Smooth muscle cell of bladder (primary cell): Measurements from ENCODE around the gene MXD1. TPM values are rescaled to one million over a fixed set of nuclear protein-coding genes. Genes with fewer than 3 reads are reported as not detected.

Source experiments
- total RNA-seq: library from RNA; depleted of rRNA; stranded (reverse); fragments of >200 nt; gene quantifications from 2 replicates; pipeline ENCODE4 v1.2.3, GENCODE V29; 2014

MXD1 gene
- total RNA-seq, result 5.3 and 5.8 TPM in 2 replicates

GRCh38 chr2:69914950-69915945, at the start of gene MXD1:
TSS of gene MXD1 (plus strand) at chr2:69915109. CDS start at chr2:69915331, 222 bp downstream.

GRCh38 chr2:69893684-69894551, 21.0 kb upstream of the MXD1 start, which contains the start of gene SNRNP27:
TSS of gene SNRNP27 (plus strand) at chr2:69893956. CDS start at chr2:69893985, 29 bp downstream.

GRCh38 chr2:69961496-69961895, 46.6 kb downstream of the MXD1 start, which contains the start of gene ASPRV1:
TSS of gene ASPRV1 (minus strand) at chr2:69961631. CDS start at chr2:69961436, 195 bp downstream.

Other genes with a start within 250 kb of the MXD1 start
- gene ANXA4, start 173.0 kb upstream of the MXD1 start, total RNA-seq, result 50.9 and 87.0 TPM in 2 replicates
- 5.7 and 8.5 TPM in 2 replicates for gene GMCL1, start 85.4 kb upstream of the MXD1 start, total RNA-seq
- 24.6 and 31.3 TPM in 2 replicates for gene SNRNP27, start 21.2 kb upstream of the MXD1 start, total RNA-seq
- 0.14 and 0.28 TPM in 2 replicates for gene ASPRV1, start 46.5 kb downstream of the MXD1 start, total RNA-seq
- 15.8 and 25.8 TPM in 2 replicates for gene PCBP1, start 172.4 kb downstream of the MXD1 start, total RNA-seq